HCT116 (cell line): ENCODE measurements around the gene TNKS2. TPM values are rescaled to one million over a fixed set of nuclear protein-coding genes. Genes with fewer than 3 reads are reported as not detected.

Experiments
- ATAC-seq: fragments of 200-7000 bp; cut with Tn5 transposase; 2 replicates; pipeline ENCODE4 v1.9.1; 2020; ENCODE audit warnings: mild to moderate bottlenecking, moderate library complexity
- BruUV-seq: library from RNA; stranded (reverse); fragments of 400-500 nt; replicated peaks from 2 replicates; lab custom pipeline; 2021; lab: Mats Ljungman, UMichigan
- CTCF ChIA-PET: fragments of 300-600 bp; sonication (Branson Sonifier 250); formaldehyde crosslinking; loops from one replicate; lab custom pipeline; 2021; ENCODE audit warnings: antibody characterized with exemption; lab: Charles Lee
- POLR2A ChIA-PET: fragments of 300-600, 350-600 bp; sonication (Branson Sonifier 250); formaldehyde crosslinking; loops from one replicate; lab custom pipeline; 2021; ENCODE audit warnings: antibody characterized with exemption; lab: Charles Lee
- RAD21 ChIA-PET, 2 experiments: fragments of 300-600 bp; sonication (Branson Sonifier 250); formaldehyde crosslinking; loops; one replicate each; lab custom pipeline; 2023; ENCODE audit warnings: low total read pairs in 2 of 2; ENCODE audit not compliant: uncharacterized antibody in 2 of 2, unreplicated experiment in 2 of 2, low non-redundant PET in 1 of 2; lab: Charles Lee
- DNase-seq: peaks from one replicate; pipeline ENCODE4 v3.0.0-alpha.2; 2010; ENCODE audit warnings: low read depth, low spot score
- H2AFZ ChIP-seq: fragments of 200-600 bp; shearing (Covaris generic), sonication (generic); 2 replicates; pipeline ENCODE4 v1.6.1; 2017; ENCODE audit warnings: low read depth, mixed run types, mixed read lengths, antibody characterized with exemption, low read length; ENCODE audit not compliant: poor library complexity, severe bottlenecking
- H3K27ac ChIP-seq: 2 replicates; pipeline ENCODE4 v1.5.1; 2012; ENCODE audit warnings: low read depth, low read length
- H3K27me3 ChIP-seq: fragments of 200-600 bp; sonication (generic); 2 replicates; pipeline ENCODE4 v1.6.1; 2016; ENCODE audit warnings: mixed run types, low read length, mixed read lengths; ENCODE audit not compliant: insufficient read depth
- H3K36me3 ChIP-seq, 2 experiments: fragments of 200-500 bp in 1 of 2; fragments of 200-600 bp in 1 of 2; sonication (Bioruptor generic) in 1 of 2; sonication (generic) in 1 of 2; 2 replicates each; pipeline versions ENCODE4 v1.5.1 to v1.6.1; 2014 to 2016; ENCODE audit warnings: low read length in 2 of 2, inconsistent platforms in 1 of 2, mixed read lengths in 1 of 2, mixed run types in 1 of 2; ENCODE audit not compliant: insufficient read depth in 2 of 2, control insufficient read depth in 1 of 2
- H3K4me1 ChIP-seq, 2 experiments: fragments of 200-600 bp in 1 of 2; sonication (generic) in 1 of 2; 2 replicates each; pipeline versions ENCODE4 v1.5.1 to v1.6.1; 2012 to 2017; ENCODE audit warnings: low read length in 2 of 2, inconsistent platforms in 1 of 2, mild to moderate bottlenecking in 1 of 2, mixed read lengths in 1 of 2, mixed run types in 1 of 2, moderate library complexity in 1 of 2; ENCODE audit not compliant: insufficient read depth in 2 of 2, control insufficient read depth in 1 of 2
- H3K4me2 ChIP-seq: fragments of 200-600 bp; sonication (generic); 2 replicates; pipeline ENCODE4 v1.6.1; 2017; ENCODE audit warnings: mixed run types, low read length, mixed read lengths
- H3K4me3 ChIP-seq, 2 experiments: fragments of 200-600 bp in 1 of 2; sonication (generic) in 1 of 2; replicated peaks in 1 of 2; 2 replicates each; pipeline ENCODE4 v1.5.1; 2011 to 2016; ENCODE audit warnings: low read length in 2 of 2, control low read depth in 1 of 2, low read depth in 1 of 2, mild to moderate bottlenecking in 1 of 2, mixed read lengths in 1 of 2, mixed run types in 1 of 2
- H3K79me2 ChIP-seq: fragments of 200-600 bp; sonication (generic); 2 replicates; pipeline ENCODE4 v1.6.1; 2017; ENCODE audit warnings: mild to moderate bottlenecking, mixed run types, low read length, moderate library complexity, mixed read lengths; ENCODE audit not compliant: insufficient read depth
- H3K9ac ChIP-seq: fragments of 200-600 bp; sonication (generic); 2 replicates; pipeline ENCODE4 v1.6.1; 2016; ENCODE audit warnings: low read length, mixed read lengths
- H3K9me2 ChIP-seq: fragments of 200-600 bp; sonication (generic), shearing (Covaris generic); 2 replicates; pipeline ENCODE4 v1.6.1; 2017; ENCODE audit warnings: mixed run types, mild to moderate bottlenecking, moderate library complexity; ENCODE audit not compliant: insufficient read depth
- H3K9me3 ChIP-seq, 2 experiments: fragments of 200-500 bp in 1 of 2; fragments of 200-600 bp in 1 of 2; sonication (Bioruptor generic) in 1 of 2; sonication (generic) in 1 of 2; 2 replicates each; pipeline ENCODE4 v1.6.1; 2014 to 2017; ENCODE audit warnings: low read length in 2 of 2, mixed read lengths in 2 of 2, inconsistent platforms in 1 of 2, low read depth in 1 of 2, mild to moderate bottlenecking in 1 of 2, mixed run types in 1 of 2, moderate library complexity in 1 of 2; ENCODE audit not compliant: control insufficient read depth in 1 of 2, insufficient read depth in 1 of 2
- H4K20me1 ChIP-seq: fragments of 200-600 bp; sonication (generic), shearing (Covaris generic); 2 replicates; pipeline ENCODE4 v1.6.1; 2017; ENCODE audit warnings: mixed run types, mild to moderate bottlenecking, moderate library complexity; ENCODE audit not compliant: insufficient read depth
- CBX3 ChIP-seq: IDR thresholded peaks from 2 replicates; pipeline ENCODE4 v1.6.1; 2012; ENCODE audit warnings: low read depth
- CEBPB ChIP-seq: IDR thresholded peaks from 2 replicates; pipeline ENCODE4 v1.6.1; 2012; ENCODE audit warnings: low read depth
- EGR1 ChIP-seq: IDR thresholded peaks from 2 replicates; pipeline ENCODE4 v1.6.1; 2012; ENCODE audit warnings: low read depth
- FOSL1 ChIP-seq: IDR thresholded peaks from 2 replicates; pipeline ENCODE4 v1.6.1; 2012; ENCODE audit warnings: low read depth
- JUND ChIP-seq: IDR thresholded peaks from 2 replicates; pipeline ENCODE4 v1.6.1; 2012
- MAX ChIP-seq: IDR thresholded peaks from 2 replicates; pipeline ENCODE4 v1.6.1; 2012
- REST ChIP-seq: IDR thresholded peaks from 2 replicates; pipeline ENCODE4 v1.6.1; 2012; ENCODE audit warnings: low read depth
- SP1 ChIP-seq: IDR thresholded peaks from 2 replicates; pipeline ENCODE4 v1.6.1; 2012; ENCODE audit warnings: low read depth
- SRF ChIP-seq: IDR thresholded peaks from 2 replicates; pipeline ENCODE4 v1.6.1; 2012; ENCODE audit warnings: low read depth
- TCF7L2 ChIP-seq: IDR thresholded peaks from 2 replicates; pipeline ENCODE4 v1.7.0; 2011; ENCODE audit warnings: borderline replicate concordance, inconsistent platforms; ENCODE audit not compliant: insufficient read depth, insufficient read length; ENCODE audit errors: extremely low read depth
- YY1 ChIP-seq: IDR thresholded peaks from 2 replicates; pipeline ENCODE4 v1.6.1; 2011; ENCODE audit warnings: low read length, low read depth, moderate library complexity, mild to moderate bottlenecking; ENCODE audit not compliant: insufficient replicate concordance; ENCODE audit errors: extremely low read depth
- intact Hi-C: fragments of 100-400 bp; cut with micrococcal nuclease; formaldehyde crosslinking; loops from 2 replicates; pipeline ENCODE4 v1.10.0; 2022
- total RNA-seq: library from RNA; stranded (reverse); gene quantifications from one replicate; pipeline ENCODE4 v1.2.1, GENCODE V29; 2021; ENCODE audit not compliant: unreplicated experiment

TNKS2 gene
- total RNA-seq, 1 experiment from 2014 or later = 20.7 TPM

DNA sequence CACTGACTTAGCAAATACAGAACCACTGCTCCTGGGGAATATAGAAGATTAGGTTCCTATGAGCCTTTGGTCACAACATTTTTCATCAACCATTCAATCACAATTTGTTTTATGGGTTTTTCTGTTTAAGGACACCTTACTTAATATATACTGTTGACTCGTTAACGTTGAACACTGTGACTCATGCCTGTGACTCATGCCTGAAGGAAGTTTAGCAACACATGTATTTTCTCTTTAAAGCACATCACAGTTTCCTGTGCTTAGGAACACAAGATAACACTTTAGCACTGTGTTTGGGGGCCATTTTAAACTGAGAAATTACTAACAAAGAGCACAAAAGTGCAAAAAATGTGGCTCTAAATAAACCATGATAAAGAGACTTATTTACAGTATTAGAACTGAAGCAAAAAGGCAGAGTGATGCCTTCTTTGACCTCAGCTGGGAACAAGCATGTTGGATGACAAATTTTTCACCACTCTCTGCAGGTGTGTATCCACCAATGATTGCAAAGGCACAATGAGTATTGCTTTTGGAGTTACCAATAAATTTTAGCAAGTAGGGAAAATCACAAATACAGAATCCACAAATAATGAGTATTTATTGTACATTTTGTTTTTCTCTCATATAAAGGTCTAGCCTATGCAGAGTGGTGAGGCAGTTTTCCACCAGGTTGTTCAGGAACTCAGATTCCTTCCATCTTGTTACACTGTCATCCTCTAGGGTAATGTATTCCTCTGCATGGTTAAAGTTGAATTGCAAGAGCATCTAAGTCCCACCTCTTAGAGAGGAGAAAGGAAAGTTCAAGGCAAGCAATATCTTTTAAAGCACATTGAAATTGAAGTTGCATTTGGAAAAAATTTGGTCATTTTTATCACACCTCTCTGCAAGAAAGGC, 103.8 kb downstream of the TNKS2 start:
- RAD21 ChIA-PET = no interaction called here
- H2AFZ ChIP-seq = peak overlapping the region; percentile 87
- no peaks in the 10 kb centered on the region for H3K36me3 ChIP-seq
- TF ChIP-seq YY1 (no peak), FOSL1 (peak; percentile 95), CEBPB (peak; percentile 91), JUND (peak; percentile 88), SP1 (peak; percentile 46), MAX (peak; percentile 38; the same call in 1 of the 2 replicates), TCF7L2 (peak; percentile 8), CBX3 (peak; percentile 60; the same call in 1 of the 2 replicates), SRF (0 out of 2 replicates have a peak, but pooled peaks have one; percentile 42), EGR1 (no peak), REST (no peak)
- H4K20me1 ChIP-seq = no peaks in the 10 kb centered on the region
- H3K4me2 ChIP-seq = peak overlapping the region; percentile 66
- intact Hi-C loops = no loop called here
- POLR2A ChIA-PET = no interaction called here
- no peaks in the 10 kb centered on the region for H3K27me3 ChIP-seq
- ATAC-seq (peak; percentile 88), DNase-seq (peak; percentile 42)
- no peaks in the 10 kb centered on the region for H3K9me3 ChIP-seq
- H3K9me2 ChIP-seq = no peaks in the 10 kb centered on the region
- peak overlapping the region in 1 of 2 experiments; percentile 12; a peak in 1 of 4 replicates for H3K4me3 ChIP-seq
- BruUV-seq = no TSS peak
- no peak overlapping the region for H3K27ac ChIP-seq
- H3K79me2 ChIP-seq = no peaks in the 10 kb centered on the region
- H3K4me1 ChIP-seq = peaks cover 13 to 15% of the 10 kb centered on the region in 2 experiments
- CTCF ChIA-PET = no interaction called here
- 0 out of 2 replicates have a peak overlapping the region, but pooled peaks have one; percentile 21 for H3K9ac ChIP-seq
